OCI-LY3 (cell line): ENCODE data around the gene M1AP.

Experiments used
- H2AFZ ChIP-seq: fragments of 200-600, 300-600 bp; shearing (Covaris generic); 2 replicates; pipeline ENCODE4 v1.6.0; 2014; ENCODE audit warnings: antibody characterized with exemption, low read depth, low read length
- H3K27ac ChIP-seq: fragments of 200-600, 300-600 bp; sonication (generic); 2 replicates; pipeline ENCODE4 v1.5.1; 2014; ENCODE audit warnings: mild to moderate bottlenecking, low read length, moderate library complexity, mixed read lengths
- H3K27me3 ChIP-seq: fragments of 200-600, 300-600 bp; sonication (generic); 2 replicates; pipeline ENCODE4 v1.6.1; 2014; ENCODE audit warnings: low read depth, low read length, mixed read lengths
- H3K36me3 ChIP-seq: fragments of 200-600, 300-600 bp; sonication (generic); replicated peaks from 2 replicates; pipeline ENCODE3; 2014; ENCODE audit warnings: low read depth, low read length, mixed read lengths
- H3K4me1 ChIP-seq: fragments of 300-600, 200-600 bp; sonication (generic); 2 replicates; pipeline ENCODE4 v1.6.1; 2014; ENCODE audit warnings: low read length, mixed read lengths
- H3K4me2 ChIP-seq: fragments of 200-600, 300-600 bp; sonication (generic); 2 replicates; pipeline ENCODE4 v1.6.1; 2014; ENCODE audit warnings: low read length, mixed read lengths
- H3K4me3 ChIP-seq: fragments of 300-600, 200-600 bp; sonication (generic); 2 replicates; pipeline ENCODE4 v1.5.1; 2014; ENCODE audit warnings: antibody characterized with exemption, mild to moderate bottlenecking, low read length, moderate library complexity
- H3K79me2 ChIP-seq: fragments of 300-600, 200-600 bp; shearing (Covaris generic); 2 replicates; pipeline ENCODE4 v1.6.1; 2014; ENCODE audit warnings: mild to moderate bottlenecking, low read length, mixed read lengths
- H3K9ac ChIP-seq: fragments of 300-600, 200-600 bp; shearing (Covaris generic); 2 replicates; pipeline ENCODE4 v1.6.0; 2014; ENCODE audit warnings: mild to moderate bottlenecking, low read length, moderate library complexity
- H3K9me3 ChIP-seq: fragments of 200-600, 300-600 bp; shearing (Covaris generic); 2 replicates; pipeline ENCODE4 v1.6.1; 2014; ENCODE audit warnings: low read length, mixed read lengths; ENCODE audit not compliant: insufficient read depth
- H4K20me1 ChIP-seq: fragments of 200-600, 300-600 bp; sonication (generic); 2 replicates; pipeline ENCODE4 v1.6.1; 2016; ENCODE audit warnings: low read length, mixed read lengths; ENCODE audit not compliant: insufficient read depth
- CTCF ChIP-seq: fragments of 200-600, 300-600 bp; sonication (generic); IDR thresholded peaks from 2 replicates; pipeline ENCODE4 v1.5.1; 2014; ENCODE audit warnings: antibody characterized with exemption, low read length, low read depth
- EZH2phosphoT487 ChIP-seq: fragments of 200-600 bp; shearing (Covaris generic); IDR thresholded peaks from 2 replicates; pipeline ENCODE4 v1.6.1; 2018; ENCODE audit warnings: antibody characterized with exemption, mixed run types, low read depth

Gene M1AP

GRCh38 chr2:74551530-74551929 is 96.6 kb downstream of the M1AP start:
- TF ChIP-seq EZH2phosphoT487 (no peak), CTCF (no peak)
- Histone ChIP-seq H3K4me1 (peaks cover 11% of the 10 kb centered on the region), H4K20me1 (no peaks in the 10 kb centered on the region), H3K9me3 (no peaks in the 10 kb centered on the region), H3K79me2 (peaks cover 3% of the 10 kb centered on the region; the same call in 1 of the 2 replicates), H3K9ac (no peak overlapping the region), H3K4me3 (no peak overlapping the region), H3K27me3 (no peaks in the 10 kb centered on the region), H3K36me3 (no peaks in the 10 kb centered on the region), H2AFZ (no peak overlapping the region), H3K4me2 (no peak overlapping the region), H3K27ac (no peak overlapping the region)

- Histone ChIP-seq H2AFZ (no peak overlapping the region), H3K9ac (no peak overlapping the region), H3K27me3 (no peaks in the 10 kb centered on the region), H3K4me1 (peaks cover 5% of the 10 kb centered on the region; the same call in 1 of the 2 replicates), H3K9me3 (no peaks in the 10 kb centered on the region), H3K4me2 (no peak overlapping the region), H3K27ac (no peak overlapping the region), H3K79me2 (no peaks in the 10 kb centered on the region), H4K20me1 (no peaks in the 10 kb centered on the region), H3K36me3 (no peaks in the 10 kb centered on the region), H3K4me3 (no peak overlapping the region)
- TF ChIP-seq CTCF (no peak), EZH2phosphoT487 (no peak)
Measured at GRCh38 chr2:74550231-74550630, 97.9 kb downstream of the M1AP start.

- no peaks in the 10 kb centered on the region for H4K20me1 ChIP-seq
- TF ChIP-seq CTCF, result no peak
- no peak for TF ChIP-seq EZH2phosphoT487
- H3K4me1 ChIP-seq, result peaks cover 5% of the 10 kb centered on the region; the same call in 1 of the 2 replicates
- no peak overlapping the region for H3K4me3 ChIP-seq
- H3K9me3 ChIP-seq, result no peaks in the 10 kb centered on the region
- no peaks in the 10 kb centered on the region for H3K36me3 ChIP-seq
- no peak overlapping the region for H3K9ac ChIP-seq
- H3K27ac ChIP-seq, result no peak overlapping the region
- no peaks in the 10 kb centered on the region for H3K79me2 ChIP-seq
- no peak overlapping the region for H3K4me2 ChIP-seq
- H2AFZ ChIP-seq, result no peak overlapping the region
- no peaks in the 10 kb centered on the region for H3K27me3 ChIP-seq
Measured at GRCh38 chr2:74548900-74549826, 99.0 kb downstream of the M1AP start.

- H3K79me2 ChIP-seq, result no peaks in the 10 kb centered on the region
- H3K9me3 ChIP-seq, result no peaks in the 10 kb centered on the region
- no peaks in the 10 kb centered on the region for H3K36me3 ChIP-seq
- no peak overlapping the region for H3K4me2 ChIP-seq
- no peak overlapping the region for H3K27ac ChIP-seq
- H3K4me1 ChIP-seq, result peaks cover 1% of the 10 kb centered on the region; the same call in 1 of the 2 replicates
- H3K27me3 ChIP-seq, result no peaks in the 10 kb centered on the region
- TF ChIP-seq EZH2phosphoT487, result no peak
- no peak for TF ChIP-seq CTCF
- no peak overlapping the region for H2AFZ ChIP-seq
- H3K9ac ChIP-seq, result no peak overlapping the region
- H4K20me1 ChIP-seq, result no peaks in the 10 kb centered on the region
- H3K4me3 ChIP-seq, result no peak overlapping the region
Measured at GRCh38 chr2:74548285-74548899, 99.7 kb downstream of the M1AP start.
